Sigmoid colon (tissue), 7 donors: Measurements from ENCODE around the gene EGR1. TPM values are rescaled to one million over a fixed set of nuclear protein-coding genes. Genes with fewer than 3 reads are reported as not detected.

ENCODE experiments used
- DNase-seq: peaks from one replicate; pipeline ENCODE4 v3.0.0-alpha.2; 2019
- H3K27ac ChIP-seq, 4 donors: fragments of 200-600 bp; sonication (generic); one replicate each; pipeline ENCODE4 v1.5.1; 2016 to 2019; ENCODE audit warnings: mild to moderate bottlenecking in 1 of 4
- H3K27me3 ChIP-seq, 3 donors: fragments of 200-600 bp; sonication (generic); one replicate each; pipeline ENCODE4 v1.5.1; 2019; ENCODE audit warnings: mild to moderate bottlenecking in 1 of 3
- H3K36me3 ChIP-seq, 4 donors: fragments of 200-600 bp; sonication (generic); one replicate each; pipeline ENCODE4 v1.5.1; 2016 to 2019
- H3K4me1 ChIP-seq, 4 donors: fragments of 200-600 bp; sonication (generic); one replicate each; pipeline ENCODE4 v1.5.1; 2017 to 2019
- H3K4me3 ChIP-seq, 4 donors: fragments of 200-600 bp; sonication (generic); one replicate each; pipeline ENCODE4 v1.5.1; 2017 to 2019; ENCODE audit warnings: mild to moderate bottlenecking in 2 of 4, moderate library complexity in 1 of 4
- H3K9me3 ChIP-seq, 4 donors: fragments of 200-600 bp in 3 of 4; sonication (generic) in 3 of 4; one replicate each; pipeline versions ENCODE4 v1.5.1 to v1.6.1; 2013 to 2019
- EP300 ChIP-seq, 4 donors: sonication (generic); formaldehyde crosslinking; IDR thresholded peaks; one replicate each; pipeline ENCODE4 v1.6.1; 2017; ENCODE audit warnings: antibody characterized with exemption in 4 of 4
- POLR2A ChIP-seq, 2 donors: fragments of 450-650 bp; IDR thresholded peaks; one replicate each; pipeline ENCODE4 v1.6.1; 2016; ENCODE audit warnings: antibody characterized with exemption in 2 of 2, mild to moderate bottlenecking in 2 of 2, moderate library complexity in 2 of 2
- POLR2AphosphoS5 ChIP-seq, 4 donors: sonication (generic); formaldehyde crosslinking; IDR thresholded peaks; one replicate each; pipeline ENCODE4 v1.6.1; 2017; ENCODE audit warnings: antibody characterized with exemption in 4 of 4
- WGBS, 2 donors: extraction: QIAGEN DNeasy Blood & Tissue Kit; methylation state at CpG; one replicate each; pipeline ENCODE4 v1.1.7; 2013; 5-methylcytosine and 5-hydroxymethylcytosine counted together
- intact Hi-C: fragments of 100-400 bp; cut with DNase I; formaldehyde crosslinking; loops from one replicate; pipeline ENCODE4 v1.15.1; 2023
- polyA plus RNA-seq, 3 donors: library from polyadenylated mRNA; stranded (reverse); fragments of 200-250 nt; gene quantifications; one replicate each; pipeline ENCODE4 v1.2.3, GENCODE V29; 2013
- small RNA-seq, 3 donors: library from RNA; depleted of rRNA; stranded (forward); fragments of <200 nt; gene quantifications; one replicate each; pipeline ENCODE3, GENCODE V24; 2016
- total RNA-seq, 4 donors: library from RNA; depleted of rRNA; stranded (reverse); fragments of >200 nt; gene quantifications; one replicate each; pipeline ENCODE4 v1.1.0, GENCODE V29; 2016
- TF ChIP-seq, protein P1 (sequence below), 4 experiments: fragments of 450-650 bp in 3 of 4; fragments of 200-600 bp in 1 of 4; IDR thresholded peaks; one replicate each; pipeline ENCODE4 v1.5.1; 2016 to 2019; ENCODE audit warnings: antibody characterized with exemption in 4 of 4, mild to moderate bottlenecking in 3 of 4, moderate library complexity in 2 of 4
- donor health status: healthy with polysubstance abuse.
- donor health status: Bipolar disorder and iron deficiency.
- donor health status: healthy.

Gene EGR1
- total and polyA plus RNA-seq, 7 donors = 17.6 to 146 (median 69.1) TPM

DNA sequence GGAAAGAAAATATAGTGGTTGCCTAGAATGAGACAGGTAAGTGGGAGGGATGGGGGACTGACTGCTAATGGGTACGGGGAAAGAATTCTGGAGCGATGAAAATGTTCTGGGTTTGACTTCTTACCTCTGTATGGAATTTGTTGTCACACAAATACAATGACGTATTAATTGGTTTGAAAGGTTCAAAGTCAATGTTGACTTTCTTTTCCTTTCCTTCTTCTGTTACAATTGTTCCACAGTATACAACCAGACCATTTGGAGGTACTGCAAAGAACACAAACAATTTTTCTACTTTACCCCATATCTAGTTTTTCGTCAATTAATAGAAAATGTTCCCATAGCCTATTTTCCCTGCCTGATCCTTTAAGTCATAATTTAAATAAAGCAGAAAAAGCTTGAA, 52.2 kb downstream of the EGR1 start:
- H3K36me3 ChIP-seq = peaks cover 7 to 63% (median 26%) of the 10 kb centered on the region in 4 donors
- H3K4me3 ChIP-seq = no peak overlapping the region
- 73 to 92% methylated on average over 4 of the region's 4 CpGs for WGBS, 2 donors
- H3K27ac ChIP-seq = no peak overlapping the region
- intact Hi-C loops = no loop called here
- TF ChIP-seq, protein P1, sequence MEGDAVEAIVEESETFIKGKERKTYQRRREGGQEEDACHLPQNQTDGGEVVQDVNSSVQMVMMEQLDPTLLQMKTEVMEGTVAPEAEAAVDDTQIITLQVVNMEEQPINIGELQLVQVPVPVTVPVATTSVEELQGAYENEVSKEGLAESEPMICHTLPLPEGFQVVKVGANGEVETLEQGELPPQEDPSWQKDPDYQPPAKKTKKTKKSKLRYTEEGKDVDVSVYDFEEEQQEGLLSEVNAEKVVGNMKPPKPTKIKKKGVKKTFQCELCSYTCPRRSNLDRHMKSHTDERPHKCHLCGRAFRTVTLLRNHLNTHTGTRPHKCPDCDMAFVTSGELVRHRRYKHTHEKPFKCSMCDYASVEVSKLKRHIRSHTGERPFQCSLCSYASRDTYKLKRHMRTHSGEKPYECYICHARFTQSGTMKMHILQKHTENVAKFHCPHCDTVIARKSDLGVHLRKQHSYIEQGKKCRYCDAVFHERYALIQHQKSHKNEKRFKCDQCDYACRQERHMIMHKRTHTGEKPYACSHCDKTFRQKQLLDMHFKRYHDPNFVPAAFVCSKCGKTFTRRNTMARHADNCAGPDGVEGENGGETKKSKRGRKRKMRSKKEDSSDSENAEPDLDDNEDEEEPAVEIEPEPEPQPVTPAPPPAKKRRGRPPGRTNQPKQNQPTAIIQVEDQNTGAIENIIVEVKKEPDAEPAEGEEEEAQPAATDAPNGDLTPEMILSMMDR (IDR thresholded peaks at IDR 0.05) = no peak
- TF ChIP-seq POLR2AphosphoS5 (IDR thresholded peaks at IDR 0.05) (no peak), POLR2A (IDR thresholded peaks at IDR 0.05) (no peak), EP300 (IDR thresholded peaks at IDR 0.05) (no peak)
- no peaks in the 10 kb centered on the region for H3K27me3 ChIP-seq
- H3K4me1 ChIP-seq = no peaks in the 10 kb centered on the region
- DNase-seq = no peak
- H3K9me3 ChIP-seq = no peaks in the 10 kb centered on the region

Small RNA genes within 50 kb of the gene (small RNA-seq; reads per million reads assigned to genes)
- gene AC113403.1 = 0 reads per million in 3 donors

Other genes starting within 250 kb of the EGR1 start
- gene GFRA3, start 190.9 kb upstream of the EGR1 start, total RNA-seq = 1 to 10 TPM in 2 of 4 donors, under 1 TPM in 2; 0.49 to 3.9 (median 1.3) TPM
- gene GFRA3, start 190.9 kb upstream of the EGR1 start, polyA plus RNA-seq = under 1 TPM in 2 of 3 donors, not detected in 1; 0.69 to 0.73 TPM
- under 1 TPM in 1 of 4 donors, not detected in 3; 0.27 TPM for gene CDC25C, start 133.7 kb upstream of the EGR1 start, total RNA-seq
- gene CDC25C, start 133.7 kb upstream of the EGR1 start, polyA plus RNA-seq = 1 to 10 TPM in 2 of 3 donors, under 1 TPM in 1; 0.60 to 5.9 (median 2.8) TPM
- 10 to 100 TPM; 26.8 to 28.5 (median 27.7) TPM for gene FAM53C, start 127.2 kb upstream of the EGR1 start, total RNA-seq
- 10 to 100 TPM in 2 of 3 donors, 1 to 10 TPM in 1; 6.0 to 12.8 (median 10.6) TPM for gene FAM53C, start 127.2 kb upstream of the EGR1 start, polyA plus RNA-seq
- 10 to 100 TPM; 54.8 to 69.6 (median 55.8) TPM for gene KDM3B, start 112.8 kb upstream of the EGR1 start, total RNA-seq
- gene KDM3B, start 112.8 kb upstream of the EGR1 start, polyA plus RNA-seq = 10 to 100 TPM; 16.2 to 32.2 (median 17.8) TPM
- gene REEP2, start 26.4 kb upstream of the EGR1 start, total RNA-seq = 10 to 100 TPM in 3 of 4 donors, 1 to 10 TPM in 1; 7.7 to 24.6 (median 14.8) TPM
- 1 to 10 TPM in 2 of 3 donors, under 1 TPM in 1; 0.92 to 4.8 (median 3.7) TPM for gene REEP2, start 26.4 kb upstream of the EGR1 start, polyA plus RNA-seq
- gene ETF1, start 77.8 kb downstream of the EGR1 start, total RNA-seq = 100 to 1,000 TPM in 2 of 4 donors, 10 to 100 TPM in 2; 67.0 to 117 (median 106) TPM
- gene ETF1, start 77.8 kb downstream of the EGR1 start, polyA plus RNA-seq = 10 to 100 TPM; 49.9 to 62.0 (median 58.4) TPM
- gene HSPA9, start 109.9 kb downstream of the EGR1 start, total RNA-seq = 100 to 1,000 TPM; 148 to 244 (median 192) TPM
- 100 to 1,000 TPM in 2 of 3 donors, 10 to 100 TPM in 1; 75.1 to 136 (median 101) TPM for gene HSPA9, start 109.9 kb downstream of the EGR1 start, polyA plus RNA-seq